OCI-LY7 (cell line): ENCODE data around the gene SEC61B. TPM values are rescaled to one million over a fixed set of nuclear protein-coding genes. Genes with fewer than 3 reads are reported as not detected.
"Not testable (repeated sequence)": the region's sequence is repeated elsewhere in the genome, so short reads cannot be mapped to it uniquely, and the experiment has no call there.

ENCODE experiments used
- BruUV-seq: library from RNA; stranded (reverse); fragments of 400-500 nt; replicated peaks from 2 replicates; lab custom pipeline; 2021; lab: Mats Ljungman, UMichigan
- CTCF ChIA-PET: fragments of 300-600 bp; sonication (Branson Sonifier 250); formaldehyde crosslinking; loops from one replicate; lab custom pipeline; 2022; ENCODE audit warnings: antibody characterized with exemption; ENCODE audit not compliant: unreplicated experiment; lab: Charles Lee
- POLR2A ChIA-PET: fragments of 300-600 bp; sonication (Branson Sonifier 250); formaldehyde crosslinking; loops from one replicate; lab custom pipeline; 2022; ENCODE audit warnings: antibody characterized with exemption; lab: Charles Lee
- DNase-seq: peaks from one replicate; pipeline ENCODE4 v3.0.0-alpha.2; 2015; ENCODE audit warnings: low spot score
- H2AFZ ChIP-seq: fragments of 200-600 bp; sonication (generic), shearing (Covaris generic); 2 replicates; pipeline ENCODE4 v1.6.1; 2014; ENCODE audit warnings: mild to moderate bottlenecking, antibody characterized with exemption, low read length, moderate library complexity
- H3K27ac ChIP-seq: fragments of 200-600 bp; sonication (generic); 2 replicates; pipeline ENCODE4 v1.5.1; 2014; ENCODE audit warnings: mixed run types, low read depth, mild to moderate bottlenecking, moderate library complexity, low read length, inconsistent platforms; ENCODE audit not compliant: poor library complexity, severe bottlenecking
- H3K36me3 ChIP-seq: fragments of 200-600 bp; sonication (generic); 2 replicates; pipeline ENCODE4 v1.6.1; 2014; ENCODE audit warnings: mild to moderate bottlenecking, antibody characterized with exemption, low read length, moderate library complexity, mixed read lengths; ENCODE audit not compliant: insufficient read depth
- H3K4me1 ChIP-seq: fragments of 200-600 bp; sonication (generic); 2 replicates; pipeline ENCODE4 v1.5.1; 2014; ENCODE audit warnings: mild to moderate bottlenecking, low read length; ENCODE audit not compliant: insufficient read depth, poor library complexity, severe bottlenecking
- H3K4me2 ChIP-seq: fragments of 200-600 bp; sonication (generic); 2 replicates; pipeline ENCODE4 v1.6.1; 2014; ENCODE audit warnings: mild to moderate bottlenecking, low read length
- H3K4me3 ChIP-seq: fragments of 200-600 bp; sonication (generic); 2 replicates; pipeline ENCODE4 v1.5.1; 2014; ENCODE audit warnings: mild to moderate bottlenecking, low read depth, low read length; ENCODE audit not compliant: poor library complexity, severe bottlenecking
- H3K79me2 ChIP-seq: fragments of 200-600 bp; sonication (generic); 2 replicates; pipeline ENCODE4 v1.6.1; 2016; ENCODE audit warnings: low read depth, mild to moderate bottlenecking, low read length, moderate library complexity, mixed read lengths; ENCODE audit not compliant: insufficient read depth
- H3K9me2 ChIP-seq: fragments of 200-600 bp; sonication (generic); 2 replicates; pipeline ENCODE4 v1.6.1; 2016; ENCODE audit warnings: mild to moderate bottlenecking, low read length, mixed read lengths; ENCODE audit not compliant: insufficient read depth
- H3K9me3 ChIP-seq: fragments of 200-600 bp; sonication (generic); 2 replicates; pipeline ENCODE4 v1.6.1; 2014; ENCODE audit warnings: mild to moderate bottlenecking, mixed run types, low read length, mixed read lengths
- H4K20me1 ChIP-seq: fragments of 200-600 bp; sonication (generic); 2 replicates; pipeline ENCODE4 v1.6.1; 2014; ENCODE audit warnings: mild to moderate bottlenecking, antibody characterized with exemption, low read length, moderate library complexity, mixed read lengths; ENCODE audit not compliant: insufficient read depth
- CTCF ChIP-seq: fragments of 200-600 bp; sonication (generic); conservative IDR thresholded peaks from 2 replicates; pipeline ENCODE4 v1.5.1; 2014; ENCODE audit warnings: mild to moderate bottlenecking, antibody characterized with exemption, low read length, moderate library complexity, mixed read lengths
- EZH2phosphoT487 ChIP-seq: fragments of 200-600 bp; sonication (generic); IDR thresholded peaks from 2 replicates; pipeline ENCODE4 v1.6.1; 2018; ENCODE audit warnings: low read depth, borderline replicate concordance, mild to moderate bottlenecking, mixed run types, antibody characterized with exemption, low read length, moderate library complexity, mixed read lengths
- intact Hi-C: fragments of 100-400 bp; cut with micrococcal nuclease; formaldehyde crosslinking; loops from one replicate; pipeline ENCODE4 v1.10.0; 2022; ENCODE audit not compliant: unreplicated experiment
- total RNA-seq, 2 experiments: library from RNA; depleted of rRNA in 1 of 2; stranded (reverse); fragments of >200 nt in 1 of 2; shearing (Covaris generic) in 1 of 2; gene quantifications; 2 replicates each; pipeline ENCODE4 v1.2.3, GENCODE V29; 2014 to 2022

SEC61B gene
- total RNA-seq, 2 experiments from 2014 or later, result 106 to 279 TPM

DNA sequence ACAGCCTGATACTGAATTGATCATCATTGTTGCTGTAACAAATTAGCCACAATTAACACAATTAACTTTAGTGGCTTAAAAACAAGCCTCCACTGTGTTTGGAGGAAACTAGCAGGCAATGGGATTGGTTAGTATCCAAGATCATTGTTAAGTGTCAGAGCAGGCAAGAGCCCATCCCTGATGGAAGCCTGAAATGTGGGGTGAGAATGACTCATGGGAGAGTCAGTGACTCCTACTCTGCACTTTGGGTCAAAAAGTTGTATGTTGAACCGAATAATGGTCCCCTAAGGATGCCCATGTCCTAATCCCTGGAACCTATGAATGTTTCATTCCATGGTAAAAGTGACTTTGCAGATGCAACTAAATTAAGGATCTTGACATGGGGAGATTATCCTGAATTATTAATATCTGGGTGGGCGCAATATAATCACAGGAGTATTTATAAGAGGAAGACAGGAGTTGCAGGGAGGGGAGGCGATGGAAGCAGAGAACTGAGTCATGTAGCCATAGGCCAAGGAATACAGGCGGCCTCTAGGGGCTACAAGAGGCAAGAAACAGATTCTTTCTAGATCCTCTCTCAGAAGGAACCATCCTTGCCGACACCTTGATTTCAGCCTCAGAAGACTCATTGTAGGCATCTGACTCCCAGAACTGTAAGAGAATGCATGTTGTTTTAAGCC lies 29.2 kb upstream of the SEC61B start:
- H3K9me3 ChIP-seq, result no peaks in the 10 kb centered on the region
- DNase-seq, result peak; percentile 34
- POLR2A ChIA-PET, result interaction anchor here (1.6 kb wide), 1 partner anchor 29 kb away, joined by 4 read pairs; the partner anchor contains the start of genes ALG2 and SEC61B
- peaks cover 1% of the 10 kb centered on the region for H3K4me1 ChIP-seq
- H2AFZ ChIP-seq, result no peak overlapping the region
- H4K20me1 ChIP-seq, result no peaks in the 10 kb centered on the region
- TF ChIP-seq EZH2phosphoT487, result no peak
- TF ChIP-seq CTCF, result peak; percentile 71
- no peaks in the 10 kb centered on the region for H3K9me2 ChIP-seq
- no peak overlapping the region for H3K4me2 ChIP-seq
- no TSS peak for BruUV-seq
- CTCF ChIA-PET, result no interaction called here
- H3K79me2 ChIP-seq, result no peaks in the 10 kb centered on the region
- intact Hi-C loops, result no loop called here
- no peaks in the 10 kb centered on the region for H3K36me3 ChIP-seq
- H3K4me3 ChIP-seq, result no peak overlapping the region
- H3K27ac ChIP-seq, result no peak overlapping the region

DNA sequence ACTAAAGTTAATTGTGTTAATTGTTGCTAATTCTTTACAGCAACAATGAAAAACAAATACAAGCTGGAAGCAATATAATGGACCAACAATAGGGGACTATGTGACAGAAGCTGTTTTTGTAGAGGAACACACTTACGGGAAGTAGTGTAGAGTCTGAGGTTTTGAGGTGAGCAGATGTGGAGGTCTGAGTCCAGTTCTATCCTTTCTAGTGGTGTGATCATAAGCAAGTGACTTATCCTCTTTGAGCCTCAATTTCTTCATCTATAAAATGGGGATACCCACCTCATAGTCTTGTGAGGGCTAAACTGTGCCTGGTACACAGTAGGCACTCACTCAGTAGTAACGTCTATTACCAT lies 28.6 kb upstream of the SEC61B start:
- TF ChIP-seq EZH2phosphoT487 (no peak), CTCF (0 out of 2 replicates have a peak, but pooled peaks have one; percentile 21)
- Histone ChIP-seq H3K27ac (no peak overlapping the region), H3K9me2 (no peaks in the 10 kb centered on the region), H3K4me1 (no peaks in the 10 kb centered on the region), H3K4me2 (no peak overlapping the region), H4K20me1 (no peaks in the 10 kb centered on the region), H2AFZ (no peak overlapping the region), H3K9me3 (no peaks in the 10 kb centered on the region), H3K36me3 (no peaks in the 10 kb centered on the region), H3K79me2 (no peaks in the 10 kb centered on the region), H3K4me3 (no peak overlapping the region)
- intact Hi-C loops, result no loop called here
- no peak for DNase-seq
- POLR2A ChIA-PET, result interaction anchor here (1.0 to 1.6 kb wide), 3 partner anchors 9 to 41 kb away, joined by 3 to 4 read pairs (median 3); partner anchors contain the start of genes ALG2 and SEC61B
- CTCF ChIA-PET, result no interaction called here
- BruUV-seq, result no TSS peak

DNA sequence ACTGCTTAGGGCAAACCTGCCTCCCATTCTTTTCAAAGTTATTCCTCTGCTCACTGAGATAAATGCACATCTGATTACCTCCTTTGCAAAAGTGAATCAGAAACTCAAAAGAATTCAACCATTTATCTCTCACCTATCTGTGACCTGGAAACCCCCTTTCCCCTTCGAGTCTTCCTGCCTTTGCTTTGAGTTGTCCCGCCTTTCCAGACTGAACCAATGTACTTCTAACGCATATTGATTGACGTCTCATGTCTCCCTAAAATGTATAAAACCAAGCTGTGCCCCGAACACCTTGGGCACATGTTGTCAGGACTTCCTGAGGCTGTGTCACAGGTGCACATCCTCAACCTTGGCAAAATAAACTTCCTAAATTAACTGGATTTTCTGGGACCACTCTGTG lies 25.6 kb upstream of the SEC61B start:
- BruUV-seq, H3K9me3 ChIP-seq, intact Hi-C loops, H2AFZ ChIP-seq, H4K20me1 ChIP-seq, H3K4me3 ChIP-seq, DNase-seq, H3K27ac ChIP-seq, H3K79me2 ChIP-seq, H3K4me2 ChIP-seq, H3K36me3 ChIP-seq, H3K9me2 ChIP-seq, CTCF ChIA-PET, H3K4me1 ChIP-seq: not testable (repeated sequence)
- POLR2A ChIA-PET, result interaction anchor here (0.8 to 1.3 kb wide), 4 partner anchors 9 to 164 kb away, joined by 3 to 5 read pairs (median 3); no protein-coding TSS in a partner anchor
